WERI-Rb-1 (cell line): ENCODE results near the gene ARHGAP26.

Source experiments
- DNase-seq: peaks from one replicate; pipeline ENCODE4 v3.0.0-alpha.2; 2020
- H3K27ac ChIP-seq: fragments of 250-450 bp; sonication (Bioruptor Pico); 2 replicates; pipeline ENCODE4 v1.5.1; 2020; ENCODE audit warnings: mild to moderate bottlenecking, moderate library complexity
- H3K27me3 ChIP-seq: fragments of 250-450 bp; sonication (Bioruptor Pico); 2 replicates; pipeline ENCODE4 v1.5.1; 2021; ENCODE audit warnings: mild to moderate bottlenecking, low read depth, moderate library complexity; ENCODE audit not compliant: insufficient read depth, severe bottlenecking
- H3K36me3 ChIP-seq: fragments of 250-450 bp; sonication (Bioruptor Pico); 2 replicates; pipeline ENCODE4 v1.5.1; 2020; ENCODE audit warnings: mild to moderate bottlenecking, moderate library complexity
- H3K4me3 ChIP-seq: 2 replicates; pipeline ENCODE4 v1.5.1; 2011; ENCODE audit warnings: low read depth, mild to moderate bottlenecking, control low read depth, low read length
- H3K9me3 ChIP-seq: fragments of 250-450 bp; sonication (Bioruptor Pico); 2 replicates; pipeline ENCODE4 v1.5.1; 2021; ENCODE audit warnings: mild to moderate bottlenecking, moderate library complexity; ENCODE audit not compliant: severe bottlenecking
- CTCF ChIP-seq: IDR thresholded peaks from 2 replicates; pipeline ENCODE4 v1.5.1; 2011; ENCODE audit warnings: low read depth, mild to moderate bottlenecking, control low read depth, inconsistent platforms, low read length

ARHGAP26 gene

GRCh38 chr5:143016777-143017516 is 246.8 kb downstream of the ARHGAP26 start:
- H3K27ac ChIP-seq, result no peak overlapping the region
- DNase-seq, result peak; percentile 51
- H3K36me3 ChIP-seq, result no peaks in the 10 kb centered on the region
- H3K27me3 ChIP-seq, result no peaks in the 10 kb centered on the region
- H3K4me3 ChIP-seq, result no peak overlapping the region
- peak; percentile 70 for TF ChIP-seq CTCF
- no peaks in the 10 kb centered on the region for H3K9me3 ChIP-seq

DNA sequence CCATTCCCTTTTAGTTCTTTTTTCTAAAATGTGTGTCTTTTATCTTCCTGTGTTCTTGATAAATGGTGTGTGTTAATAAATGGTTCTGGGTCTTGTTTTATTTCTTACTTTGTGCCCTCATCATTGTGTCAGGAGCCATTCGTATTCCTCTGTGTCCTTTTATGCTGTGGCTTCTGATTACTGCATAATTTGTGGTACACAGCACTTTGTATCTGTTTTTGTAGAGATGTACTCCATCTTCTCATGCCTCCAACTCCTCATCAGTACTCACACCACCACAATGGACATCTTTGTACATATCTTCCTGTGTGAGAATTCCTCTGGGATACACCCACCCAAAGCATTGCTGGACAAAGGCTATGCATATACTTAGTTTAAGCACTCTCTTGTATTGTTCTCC is 247.4 kb downstream of the ARHGAP26 start:
- H3K27ac ChIP-seq, result no peak overlapping the region

DNA sequence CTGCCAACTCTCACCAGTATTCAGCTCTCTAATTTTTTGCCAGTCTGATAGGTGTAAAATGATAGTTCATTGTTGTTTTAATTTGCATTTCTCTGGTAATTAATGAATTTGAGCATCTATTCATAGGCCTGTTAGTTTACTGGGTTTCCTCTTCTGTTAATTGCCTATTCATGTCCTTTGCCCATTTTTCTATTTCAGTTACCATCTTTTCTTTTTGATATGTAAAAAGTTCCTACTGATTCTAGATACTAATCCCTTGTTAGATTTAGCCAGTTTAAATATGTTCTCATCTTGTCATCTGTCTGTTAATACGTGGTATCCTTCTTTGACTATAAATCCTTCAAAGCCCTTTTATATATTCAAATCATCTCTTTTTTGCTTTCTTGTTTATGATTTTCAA is 247.8 kb downstream of the ARHGAP26 start:
- no peak for TF ChIP-seq CTCF
- H3K36me3 ChIP-seq, result no peaks in the 10 kb centered on the region
- H3K27ac ChIP-seq, result no peak overlapping the region
- DNase-seq, result no peak
- no peak overlapping the region for H3K4me3 ChIP-seq
- H3K27me3 ChIP-seq, result no peaks in the 10 kb centered on the region
- H3K9me3 ChIP-seq, result no peaks in the 10 kb centered on the region

More for the DNA sequence above, 247.4 kb downstream of the ARHGAP26 start:
- Histone ChIP-seq H3K9me3 (no peaks in the 10 kb centered on the region), H3K4me3 (no peak overlapping the region), H3K36me3 (no peaks in the 10 kb centered on the region), H3K27me3 (no peaks in the 10 kb centered on the region)
- no peak for TF ChIP-seq CTCF
- no peak for DNase-seq

- no peak overlapping the region for H3K4me3 ChIP-seq
These were observed 249.0 kb downstream of the ARHGAP26 start for GRCh38 chr5:143019157-143019556.

GRCh38 chr5:143019614-143020515 is 249.7 kb downstream of the ARHGAP26 start:
- DNase-seq, result peak; percentile 83
- no peaks in the 10 kb centered on the region for H3K9me3 ChIP-seq
- H3K27me3 ChIP-seq, result no peaks in the 10 kb centered on the region
- peak overlapping the region; percentile 12 for H3K27ac ChIP-seq
- H3K36me3 ChIP-seq, result no peaks in the 10 kb centered on the region
- TF ChIP-seq CTCF, result no peak
- H3K4me3 ChIP-seq, result no peak overlapping the region

More at GRCh38 chr5:143019157-143019556, 249.0 kb downstream of the ARHGAP26 start:
- TF ChIP-seq CTCF, result no peak
- Histone ChIP-seq H3K9me3 (no peaks in the 10 kb centered on the region), H3K36me3 (no peaks in the 10 kb centered on the region), H3K27me3 (no peaks in the 10 kb centered on the region), H3K27ac (no peak overlapping the region)
- no peak for DNase-seq
